Body of pancreas (tissue), 4 donors: ENCODE results near the gene THAP7.

Source experiments
- POLR2A ChIP-seq, 3 donors: fragments of 450-650 bp; IDR thresholded peaks; one replicate each; pipeline ENCODE4 v1.6.1; 2016; ENCODE audit warnings: antibody characterized with exemption in 3 of 3, mild to moderate bottlenecking in 2 of 3
- TF ChIP-seq, protein P1 (sequence below), 7 experiments: fragments of 450-650 bp in 4 of 7; fragments of 200-600 bp in 3 of 7; sonication (generic) in 3 of 7; IDR thresholded peaks; one replicate each; pipeline ENCODE4 v1.5.1; 2016 to 2019; ENCODE audit warnings: antibody characterized with exemption in 7 of 7

DNA sequence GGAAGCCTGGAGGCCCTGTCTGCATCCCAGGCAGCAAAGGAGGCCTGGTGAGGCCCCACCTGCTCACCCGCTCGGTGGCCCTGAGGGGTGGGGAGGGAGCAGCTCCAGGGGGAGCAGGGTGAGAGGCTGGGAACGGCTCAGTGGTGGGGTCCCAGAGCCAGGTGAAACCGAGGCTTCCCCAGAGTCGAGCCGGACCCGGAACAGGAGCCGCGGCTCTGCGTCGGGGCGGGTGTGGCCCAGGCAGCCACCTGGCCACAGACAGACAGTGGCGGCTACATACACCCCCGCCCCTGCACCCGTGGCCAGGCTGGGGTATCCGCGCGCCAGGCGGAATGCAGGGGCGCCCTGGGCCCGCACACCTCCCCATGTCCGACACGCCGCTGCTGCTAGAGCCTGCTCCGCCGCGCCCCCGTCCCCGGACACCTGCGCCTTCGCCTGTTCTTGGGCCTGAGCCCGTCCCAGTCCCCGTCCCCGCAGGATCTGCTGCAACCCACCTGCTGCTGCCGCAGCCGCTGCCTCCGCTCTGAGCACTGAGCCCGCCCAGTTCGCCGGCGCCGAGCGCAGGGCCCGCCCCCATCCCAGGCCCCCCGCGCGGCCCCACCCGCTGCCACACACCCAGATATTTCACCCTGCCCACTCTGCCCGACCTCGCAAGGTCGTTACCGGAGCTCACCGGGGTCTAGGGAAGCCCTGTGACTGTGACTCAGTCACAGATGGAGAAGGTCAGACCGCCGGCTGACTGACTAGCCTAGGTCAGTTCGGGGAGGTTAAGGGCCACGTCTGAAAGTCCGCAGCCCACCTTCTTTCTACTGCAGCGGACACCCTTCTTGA is 30.3 kb upstream of the THAP7 start, which contains the start of gene SLC7A4:
- TF ChIP-seq, protein P1, sequence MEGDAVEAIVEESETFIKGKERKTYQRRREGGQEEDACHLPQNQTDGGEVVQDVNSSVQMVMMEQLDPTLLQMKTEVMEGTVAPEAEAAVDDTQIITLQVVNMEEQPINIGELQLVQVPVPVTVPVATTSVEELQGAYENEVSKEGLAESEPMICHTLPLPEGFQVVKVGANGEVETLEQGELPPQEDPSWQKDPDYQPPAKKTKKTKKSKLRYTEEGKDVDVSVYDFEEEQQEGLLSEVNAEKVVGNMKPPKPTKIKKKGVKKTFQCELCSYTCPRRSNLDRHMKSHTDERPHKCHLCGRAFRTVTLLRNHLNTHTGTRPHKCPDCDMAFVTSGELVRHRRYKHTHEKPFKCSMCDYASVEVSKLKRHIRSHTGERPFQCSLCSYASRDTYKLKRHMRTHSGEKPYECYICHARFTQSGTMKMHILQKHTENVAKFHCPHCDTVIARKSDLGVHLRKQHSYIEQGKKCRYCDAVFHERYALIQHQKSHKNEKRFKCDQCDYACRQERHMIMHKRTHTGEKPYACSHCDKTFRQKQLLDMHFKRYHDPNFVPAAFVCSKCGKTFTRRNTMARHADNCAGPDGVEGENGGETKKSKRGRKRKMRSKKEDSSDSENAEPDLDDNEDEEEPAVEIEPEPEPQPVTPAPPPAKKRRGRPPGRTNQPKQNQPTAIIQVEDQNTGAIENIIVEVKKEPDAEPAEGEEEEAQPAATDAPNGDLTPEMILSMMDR (IDR thresholded peaks at IDR 0.05), result no peak
- TF ChIP-seq POLR2A (IDR thresholded peaks at IDR 0.05), result no peak
